ENCODE measurements around the gene NFAT5. TPM values are rescaled to one million over a fixed set of nuclear protein-coding genes. Genes with fewer than 3 reads are reported as not detected.

Gene NFAT5
- total RNA-seq, 1 donor from 2014 or later = 14.3 TPM

GRCh38 chr16:69672998-69673713, 107.4 kb downstream of the NFAT5 start:
- H3K9me3 ChIP-seq (ENCODE audit: low read depth) = no peaks in the 10 kb centered on the region
- H3K27me3 ChIP-seq = no peaks in the 10 kb centered on the region
- H4K20me1 ChIP-seq (ENCODE audit: low read depth) = no peaks in the 10 kb centered on the region
- no peak for DNase-seq (ENCODE audit: low spot score)
- no peak overlapping the region for H3K4me2 ChIP-seq
- peaks cover 7% of the 10 kb centered on the region for H3K36me3 ChIP-seq
- H3K27me3 Mint-ChIP-seq (ENCODE audit: insufficient read depth, low read depth) = no peaks in the 10 kb centered on the region
- no peak overlapping the region for H3K4me3 Mint-ChIP-seq
- no peak overlapping the region for H3K4me3 ChIP-seq
- H3F3A ChIP-seq (ENCODE audit: low read depth) = no peaks in the 10 kb centered on the region
- no peaks in the 10 kb centered on the region for H3K4me1 ChIP-seq
- H3K9me3 Mint-ChIP-seq = no peaks in the 10 kb centered on the region
- H3K4me1 Mint-ChIP-seq = no peaks in the 10 kb centered on the region
- no peak overlapping the region for H2AFZ ChIP-seq (replicated peaks)
- H3K9ac ChIP-seq = no peak overlapping the region
- H3K27ac ChIP-seq = no peak overlapping the region
- H3K27ac Mint-ChIP-seq = no peak overlapping the region
- no peaks in the 10 kb centered on the region for H3K79me2 ChIP-seq (ENCODE audit: low read depth)
- TF ChIP-seq CTCF (IDR thresholded peaks at IDR 0.05) (no peak), EZH2phosphoT487 (IDR thresholded peaks at IDR 0.05) (no peak), EZH2 (IDR thresholded peaks at IDR 0.05) (no peak)
- H3K36me3 Mint-ChIP-seq = peaks cover 12% of the 10 kb centered on the region

GRCh38 chr16:69680358-69680757, 114.6 kb downstream of the NFAT5 start:
- no peaks in the 10 kb centered on the region for H3K27me3 Mint-ChIP-seq (ENCODE audit: insufficient read depth, low read depth)
- no peak overlapping the region for H3K4me3 Mint-ChIP-seq
- no peaks in the 10 kb centered on the region for H3K79me2 ChIP-seq (ENCODE audit: low read depth)
- H3K9me3 Mint-ChIP-seq = no peaks in the 10 kb centered on the region
- no peak for TF ChIP-seq EZH2phosphoT487 (IDR thresholded peaks at IDR 0.05)
- no peak for TF ChIP-seq EZH2 (IDR thresholded peaks at IDR 0.05)
- no peak for TF ChIP-seq CTCF (IDR thresholded peaks at IDR 0.05)
- H3K27me3 ChIP-seq = no peaks in the 10 kb centered on the region
- H2AFZ ChIP-seq (replicated peaks) = no peak overlapping the region
- H3K4me1 ChIP-seq = no peaks in the 10 kb centered on the region
- no peaks in the 10 kb centered on the region for H3K9me3 ChIP-seq (ENCODE audit: low read depth)
- no peaks in the 10 kb centered on the region for H4K20me1 ChIP-seq (ENCODE audit: low read depth)
- H3F3A ChIP-seq (ENCODE audit: low read depth) = no peaks in the 10 kb centered on the region
- no peak overlapping the region for H3K27ac ChIP-seq
- H3K27ac Mint-ChIP-seq = no peak overlapping the region
- peaks cover 10% of the 10 kb centered on the region for H3K36me3 Mint-ChIP-seq
- no peak overlapping the region for H3K4me3 ChIP-seq
- H3K4me2 ChIP-seq = no peak overlapping the region
- no peaks in the 10 kb centered on the region for H3K4me1 Mint-ChIP-seq
- H3K9ac ChIP-seq = no peak overlapping the region
- peaks cover 7% of the 10 kb centered on the region for H3K36me3 ChIP-seq
- no peak for DNase-seq (ENCODE audit: low spot score)

GRCh38 chr16:69688589-69688988, 122.8 kb downstream of the NFAT5 start:
- H3K4me2 ChIP-seq = no peak overlapping the region
- TF ChIP-seq CTCF (IDR thresholded peaks at IDR 0.05) (no peak), EZH2 (IDR thresholded peaks at IDR 0.05) (no peak), EZH2phosphoT487 (IDR thresholded peaks at IDR 0.05) (no peak)
- no peak for DNase-seq (ENCODE audit: low spot score)
- Mint-ChIP-seq H3K4me3 (no peak overlapping the region), H3K36me3 (peaks cover 26% of the 10 kb centered on the region), H3K27ac (no peak overlapping the region), H3K4me1 (no peaks in the 10 kb centered on the region), H3K9me3 (no peaks in the 10 kb centered on the region), H3K27me3 (ENCODE audit: insufficient read depth, low read depth) (peaks cover 2% of the 10 kb centered on the region)
- no peaks in the 10 kb centered on the region for H3K4me1 ChIP-seq
- no peak overlapping the region for H3K9ac ChIP-seq
- H3K4me3 ChIP-seq = no peak overlapping the region
- H3K9me3 ChIP-seq (ENCODE audit: low read depth) = no peaks in the 10 kb centered on the region
- H3K79me2 ChIP-seq (ENCODE audit: low read depth) = no peaks in the 10 kb centered on the region
- no peaks in the 10 kb centered on the region for H3F3A ChIP-seq (ENCODE audit: low read depth)
- no peak overlapping the region for H3K27ac ChIP-seq
- no peak overlapping the region for H2AFZ ChIP-seq (replicated peaks)
- H3K36me3 ChIP-seq = peaks cover 8% of the 10 kb centered on the region
- H4K20me1 ChIP-seq (ENCODE audit: low read depth) = no peaks in the 10 kb centered on the region
- H3K27me3 ChIP-seq = no peaks in the 10 kb centered on the region

Data from neural progenitor cell (in vitro differentiated cells).